HEK293 (cell line): ENCODE measurements around the gene UHMK1.
"Not testable (repeated sequence)": the region's sequence is repeated elsewhere in the genome, so short reads cannot be mapped to it uniquely, and the experiment has no call there.

Source experiments
- CTCF ChIA-PET: fragments of 350-600 bp; formaldehyde crosslinking; extraction: SDS; loops from one replicate; lab custom pipeline; 2021; ENCODE audit warnings: antibody characterized with exemption; lab: Yijun Ruan, JAX
- POLR2A ChIA-PET: fragments of 300-600 bp; formaldehyde crosslinking; extraction: SDS; loops from one replicate; lab custom pipeline; 2020; ENCODE audit warnings: antibody characterized with exemption, inconsistent platforms; lab: Yijun Ruan, JAX
- H3K27ac ChIP-seq: fragments of 200-500 bp; sonication (Bioruptor generic); 2 replicates; pipeline ENCODE4 v1.5.1; 2014; ENCODE audit warnings: low read depth, low read length, control low read depth, inconsistent platforms; ENCODE audit errors: extremely low read depth
- H3K36me3 ChIP-seq, 2 experiments: fragments of 200-500 bp in 1 of 2; sonication (Bioruptor generic) in 1 of 2; 1 replicate in 1 of 2; 2 replicates in 1 of 2; pipeline ENCODE4 v1.5.1; 2014 to 2017; ENCODE audit warnings: inconsistent platforms in 2 of 2, low read length in 2 of 2; ENCODE audit not compliant: control insufficient read depth in 2 of 2, insufficient read depth in 1 of 2
- H3K4me1 ChIP-seq: fragments of 200-500 bp; sonication (Bioruptor generic); 2 replicates; pipeline ENCODE4 v1.5.1; 2014; ENCODE audit warnings: mild to moderate bottlenecking, low read length, inconsistent platforms; ENCODE audit not compliant: control insufficient read depth, insufficient read depth
- H3K4me3 ChIP-seq: 2 replicates; pipeline ENCODE4 v1.5.1; 2011; ENCODE audit warnings: low read depth, mild to moderate bottlenecking, control low read depth, low read length, moderate library complexity
- H3K9me3 ChIP-seq: fragments of 200-500 bp; sonication (Bioruptor generic); 2 replicates; pipeline ENCODE4 v1.5.1; 2014; ENCODE audit warnings: low read depth, low read length, inconsistent platforms; ENCODE audit not compliant: control insufficient read depth, insufficient read depth
- HOXC10 ChIP-seq: sonication (generic); formaldehyde crosslinking; IDR thresholded peaks from 2 replicates; pipeline ENCODE4 v1.8.1; 2023; ENCODE audit warnings: mild to moderate bottlenecking, missing genetic modification reagents
- KLF10 ChIP-seq: fragments of 450-650 bp; IDR thresholded peaks from 2 replicates; pipeline ENCODE4 v1.5.1; 2018; ENCODE audit warnings: missing biosample characterization, mild to moderate bottlenecking, missing genetic modification characterization
- PRDM4 ChIP-seq: fragments of 450-650 bp; formaldehyde crosslinking; IDR thresholded peaks from 2 replicates; pipeline ENCODE4 v1.5.1; 2017; ENCODE audit warnings: missing biosample characterization, missing genetic modification characterization
- SCRT1 ChIP-seq: fragments of 450-650 bp; formaldehyde crosslinking; IDR thresholded peaks from 2 replicates; pipeline ENCODE4 v1.5.1; 2016; ENCODE audit warnings: missing biosample characterization, missing genetic modification characterization, borderline replicate concordance
- SCRT2 ChIP-seq: fragments of 450-650 bp; formaldehyde crosslinking; IDR thresholded peaks from 2 replicates; pipeline ENCODE4 v1.5.1; 2016; ENCODE audit warnings: missing biosample characterization, missing genetic modification characterization
- TRIM28 ChIP-seq: IDR thresholded peaks from 2 replicates; pipeline ENCODE4 v1.6.1; 2011; ENCODE audit warnings: low read length, control low read depth, borderline replicate concordance
- WT1 ChIP-seq: fragments of 450-650 bp; formaldehyde crosslinking; IDR thresholded peaks from 2 replicates; pipeline ENCODE4 v1.5.1; 2016; ENCODE audit warnings: missing biosample characterization, missing genetic modification characterization
- ZBTB21 ChIP-seq: fragments of 450-650 bp; formaldehyde crosslinking; IDR thresholded peaks from 2 replicates; pipeline ENCODE4 v1.5.1; 2017; ENCODE audit warnings: missing biosample characterization, missing genetic modification characterization
- ZNF146 ChIP-seq: fragments of 450-650 bp; formaldehyde crosslinking; IDR thresholded peaks from 2 replicates; pipeline ENCODE4 v1.5.1; 2016; ENCODE audit warnings: missing biosample characterization, missing genetic modification characterization
- ZNF175 ChIP-seq: fragments of 450-650 bp; formaldehyde crosslinking; IDR thresholded peaks from 2 replicates; pipeline ENCODE4 v1.5.1; 2016; ENCODE audit warnings: missing biosample characterization, missing genetic modification characterization
- ZNF24 ChIP-seq: fragments of 450-650 bp; formaldehyde crosslinking; IDR thresholded peaks from 2 replicates; pipeline ENCODE4 v1.5.1; 2016; ENCODE audit warnings: missing biosample characterization, missing genetic modification characterization
- ZNF366 ChIP-seq: fragments of 450-650 bp; formaldehyde crosslinking; conservative IDR thresholded peaks from 2 replicates; pipeline ENCODE4 v1.5.1; 2016; ENCODE audit warnings: missing biosample characterization, missing genetic modification characterization
- ZNF48 ChIP-seq: fragments of 450-650 bp; formaldehyde crosslinking; IDR thresholded peaks from 2 replicates; pipeline ENCODE4 v1.5.1; 2016; ENCODE audit warnings: missing biosample characterization, missing genetic modification characterization
- ZNF521 ChIP-seq: fragments of 450-650 bp; formaldehyde crosslinking; IDR thresholded peaks from 2 replicates; pipeline ENCODE4 v1.5.1; 2017; ENCODE audit warnings: missing biosample characterization, mild to moderate bottlenecking, missing genetic modification characterization
- ZNF549 ChIP-seq: fragments of 450-650 bp; IDR thresholded peaks from 2 replicates; pipeline ENCODE4 v1.5.1; 2018; ENCODE audit warnings: missing biosample characterization, missing genetic modification characterization, mild to moderate bottlenecking, inconsistent platforms, moderate library complexity
- ZNF560 ChIP-seq: fragments of 450-650 bp; formaldehyde crosslinking; IDR thresholded peaks from 2 replicates; pipeline ENCODE4 v1.5.1; 2017; ENCODE audit warnings: missing biosample characterization, missing genetic modification characterization, borderline replicate concordance
- ZNF621 ChIP-seq: fragments of 450-650 bp; formaldehyde crosslinking; IDR thresholded peaks from 2 replicates; pipeline ENCODE4 v1.5.1; 2017; ENCODE audit warnings: missing biosample characterization, missing genetic modification characterization
- ZNF624 ChIP-seq: fragments of 450-650 bp; formaldehyde crosslinking; IDR thresholded peaks from 2 replicates; pipeline ENCODE4 v1.5.1; 2017; ENCODE audit warnings: missing biosample characterization, missing genetic modification characterization
- ZNF629 ChIP-seq: fragments of 450-650 bp; formaldehyde crosslinking; IDR thresholded peaks from 2 replicates; pipeline ENCODE4 v1.5.1; 2017; ENCODE audit warnings: missing biosample characterization, missing genetic modification characterization
- ZNF670 ChIP-seq: fragments of 450-650 bp; formaldehyde crosslinking; IDR thresholded peaks from 2 replicates; pipeline ENCODE4 v1.5.1; 2016; ENCODE audit warnings: missing biosample characterization, missing genetic modification characterization, low read depth
- ZXDB ChIP-seq: fragments of 450-650 bp; formaldehyde crosslinking; IDR thresholded peaks from 2 replicates; pipeline ENCODE4 v1.5.1; 2016; ENCODE audit warnings: missing biosample characterization, missing genetic modification characterization

Gene UHMK1

GRCh38 chr1:162454361-162454760 lies 43.3 kb upstream of the UHMK1 start:
- not testable (repeated sequence) for H3K4me1 ChIP-seq

GRCh38 chr1:162456323-162456722 lies 41.3 kb upstream of the UHMK1 start:
- Histone ChIP-seq H3K27ac (no peak overlapping the region), H3K4me3 (no peak overlapping the region), H3K36me3 (no peaks in the 10 kb centered on the region), H3K9me3 (no peaks in the 10 kb centered on the region), H3K4me1 (no peaks in the 10 kb centered on the region)
- POLR2A ChIA-PET = no interaction called here
- no peak for TF ChIP-seq ZXDB
- TF ChIP-seq ZNF560 (tag by site-specific recombination) = no peak
- TF ChIP-seq HOXC10 (CRISPR knock-in tag) = no peak
- no peak for TF ChIP-seq PRDM4 (tag by site-specific recombination)
- TF ChIP-seq ZNF624 (tag by site-specific recombination) = no peak
- TF ChIP-seq ZNF629 = no peak
- TF ChIP-seq ZNF621 = no peak
- no peak for TF ChIP-seq ZNF146
- no peak for TF ChIP-seq ZNF366 (tag by site-specific recombination)
- no peak for TF ChIP-seq TRIM28
- no peak for TF ChIP-seq WT1 (tag by site-specific recombination)
- CTCF ChIA-PET = interaction anchor here (0.6 to 1.1 kb wide), 3 partner anchors 64 to 404 kb away, joined by 3 to 6 read pairs (median 5); no protein-coding TSS in a partner anchor

More at GRCh38 chr1:162454361-162454760, 43.3 kb upstream of the UHMK1 start:
- H3K4me3 ChIP-seq, POLR2A ChIA-PET: not testable (repeated sequence)
- TF ChIP-seq SCRT2 (tag by site-specific recombination) (peak; percentile 86), SCRT1 (tag by site-specific recombination) (peak; percentile 78)
- TF ChIP-seq, all 188 proteins: peak for 2; not testable (repeated sequence) for 186
- H3K36me3 ChIP-seq, H3K27ac ChIP-seq, H3K9me3 ChIP-seq: not testable (repeated sequence)
- CTCF ChIA-PET = interaction anchor here (0.7 kb wide), 1 partner anchor 10 kb away, joined by 3 read pairs; no protein-coding TSS in a partner anchor

GRCh38 chr1:162458236-162458635 lies 39.4 kb upstream of the UHMK1 start:
- TF ChIP-seq ZNF48 (no peak), ZNF175 (tag by site-specific recombination) (no peak), ZBTB21 (no peak), ZNF670 (tag by site-specific recombination) (no peak), ZNF521 (no peak), ZXDB (no peak), ZNF24 (tag by site-specific recombination) (no peak), TRIM28 (no peak), ZNF549 (no peak), KLF10 (tag by site-specific recombination) (no peak)
- POLR2A ChIA-PET = no interaction called here
- CTCF ChIA-PET = no interaction called here
- H3K4me3 ChIP-seq = no peak overlapping the region
- H3K36me3 ChIP-seq = no peaks in the 10 kb centered on the region
- H3K9me3 ChIP-seq = no peaks in the 10 kb centered on the region
- no peak overlapping the region for H3K27ac ChIP-seq
- H3K4me1 ChIP-seq = no peaks in the 10 kb centered on the region
